Stimulated activated CD8-positive, alpha-beta memory T cell treated with anti-CD3 and anti-CD28 coated beads, Interleukin-12 subunit alpha, Interleukin-12 subunit beta, amount 100 ng/mL, for 4 hours (primary cell): ENCODE measurements around the gene TLK1.
"Not testable (repeated sequence)": the region's sequence is repeated elsewhere in the genome, so short reads cannot be mapped to it uniquely, and the experiment has no call there.

Experiments
- DNase-seq: peaks from one replicate; pipeline ENCODE4 v3.0.0-alpha.2; 2020; ENCODE audit warnings: low read depth

Gene TLK1

DNA sequence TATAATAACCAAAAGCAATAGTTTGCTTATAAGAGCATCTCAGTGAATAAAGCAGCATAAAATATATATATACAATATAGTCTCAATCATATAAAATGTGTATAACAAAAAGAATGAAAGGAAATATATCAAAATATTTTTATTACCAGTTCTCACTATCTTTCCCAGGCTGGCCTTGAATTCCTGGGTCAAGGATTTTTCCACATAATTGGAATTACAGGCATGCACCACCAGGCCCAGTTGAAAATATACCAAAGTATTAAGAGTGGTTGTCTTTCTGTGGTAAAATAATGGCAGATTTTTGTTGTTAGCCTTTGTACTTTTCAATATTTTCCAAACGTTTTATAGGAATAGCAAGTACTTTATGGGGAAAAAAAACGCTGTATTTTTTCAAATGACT is 8.6 kb upstream of the TLK1 start:
- no peak for DNase-seq

DNA sequence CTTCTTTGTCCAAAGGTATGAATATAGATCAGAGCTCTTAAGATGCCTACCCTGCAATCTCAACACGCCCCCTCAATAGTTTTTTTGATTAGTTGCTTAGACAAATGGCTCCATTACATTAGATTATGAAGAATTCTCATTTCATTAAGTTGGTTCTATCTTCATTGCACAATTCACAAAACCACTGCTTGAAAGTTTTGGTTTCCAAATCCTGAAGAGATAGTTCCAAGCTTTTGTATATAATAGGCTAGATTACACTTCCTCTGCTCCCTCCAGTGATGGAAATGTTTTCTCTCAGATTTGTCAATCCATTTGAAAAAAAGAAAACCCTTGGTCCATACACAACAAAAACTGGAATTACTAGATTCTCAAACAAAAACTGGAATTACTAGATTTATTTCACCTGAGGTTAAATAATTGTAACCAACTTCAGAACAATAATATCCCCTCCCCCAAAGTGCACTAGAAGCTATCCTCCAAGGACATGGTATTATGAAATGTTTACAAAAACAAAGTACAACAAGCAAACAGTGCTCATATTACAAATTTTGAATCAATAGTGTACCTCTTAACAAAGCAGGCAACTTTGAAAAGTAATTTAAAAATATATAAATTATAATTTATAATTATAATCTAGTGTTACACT is 6.8 kb upstream of the TLK1 start:
- DNase-seq: no peak

DNA sequence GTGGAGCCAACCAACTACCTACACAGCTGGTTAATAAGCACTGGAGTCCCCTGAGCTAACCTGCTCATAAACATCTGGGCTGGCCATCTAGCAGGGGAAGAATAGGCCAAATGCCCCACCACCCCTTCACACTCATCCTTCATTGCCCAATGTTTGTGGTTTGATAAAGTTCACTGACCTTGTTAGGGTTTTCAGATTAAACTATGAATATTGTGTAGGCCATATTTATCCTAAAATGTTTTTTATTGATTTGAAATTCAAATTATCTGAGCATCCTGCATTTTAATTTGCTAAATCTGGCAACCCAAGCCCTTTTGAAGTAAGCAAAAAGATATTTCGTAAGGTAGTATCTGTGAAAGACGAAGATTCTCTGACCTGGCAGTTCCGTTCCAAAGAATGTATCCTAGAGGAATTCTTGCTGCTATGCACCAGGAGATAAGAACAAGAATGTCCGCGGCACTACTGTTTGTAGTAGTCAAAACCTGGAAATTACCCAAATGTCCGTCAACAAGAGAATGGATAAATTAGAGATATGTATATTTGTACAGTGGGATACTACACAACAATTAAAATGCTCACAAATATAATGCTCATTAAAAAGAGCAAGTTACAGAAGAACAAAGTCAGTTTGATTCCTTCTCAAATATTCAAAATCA is 5.8 kb upstream of the TLK1 start:
- no peak for DNase-seq

DNA sequence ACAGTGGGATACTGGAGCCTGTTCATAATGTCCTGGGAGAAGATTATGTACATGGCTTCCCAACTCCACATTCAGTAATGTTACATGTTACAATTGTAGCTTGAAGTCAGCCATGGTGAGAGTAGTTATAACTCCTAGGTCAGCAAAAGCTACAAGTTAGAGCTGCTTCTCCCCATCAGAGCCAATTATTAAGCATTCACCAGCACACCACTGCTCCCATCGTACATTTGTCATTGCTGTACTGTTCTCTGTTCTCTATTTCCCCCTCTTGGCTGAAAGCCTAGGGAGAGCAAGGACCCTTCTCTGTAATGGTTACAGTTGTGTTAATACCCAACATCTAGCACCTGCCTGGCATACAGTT is 5.3 kb upstream of the TLK1 start:
- no peak for DNase-seq

DNA sequence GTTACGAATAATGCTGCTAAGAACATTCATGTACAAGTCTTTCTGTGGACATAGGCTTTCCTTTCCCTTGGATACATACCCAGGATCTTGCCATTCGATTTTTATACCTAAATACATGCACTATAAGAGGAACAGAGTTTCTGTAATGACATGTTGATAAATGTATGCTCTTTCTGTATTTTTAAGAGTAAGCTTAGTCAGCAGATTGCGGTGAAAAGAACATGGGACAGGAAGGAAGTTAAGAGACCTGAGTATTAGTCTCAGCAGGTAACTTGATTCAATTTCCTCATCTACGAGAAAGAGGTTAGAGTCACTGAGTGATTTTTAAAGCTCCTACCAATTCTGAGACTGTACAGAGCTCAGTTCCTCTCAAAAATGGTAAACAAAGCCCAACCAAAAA is 2.6 kb upstream of the TLK1 start:
- DNase-seq: no peak

DNA sequence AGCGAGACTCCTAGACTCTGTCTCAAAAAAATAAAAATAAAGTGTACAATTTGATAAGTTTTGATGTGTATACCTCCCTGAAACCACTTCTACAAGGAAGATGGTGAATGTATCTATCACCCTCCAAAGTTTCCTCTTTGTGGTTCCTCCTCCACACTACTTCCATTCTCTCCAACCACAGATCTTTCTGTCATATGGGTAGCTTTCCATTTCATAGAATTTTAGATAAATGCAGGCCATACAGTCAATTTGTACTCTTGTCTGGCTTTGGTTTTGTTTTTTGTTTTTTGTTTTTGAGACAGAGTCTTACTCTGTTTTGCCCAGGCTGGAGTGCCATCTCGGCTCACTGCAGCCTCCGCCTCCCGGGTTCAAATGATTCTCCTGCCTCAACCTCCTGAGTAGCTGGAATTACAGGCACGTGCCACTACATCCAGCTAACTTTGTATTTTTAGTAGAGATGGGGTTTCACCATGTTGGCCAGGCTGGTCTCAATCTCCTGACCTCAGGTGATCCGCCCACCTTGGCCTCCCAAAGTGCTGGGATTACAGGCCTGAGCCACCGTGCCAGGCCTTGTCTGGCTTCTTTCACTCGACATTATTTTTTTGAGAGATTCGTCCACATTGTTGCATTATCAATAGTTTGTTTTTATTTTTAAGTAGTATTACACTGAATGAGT is 2.0 kb upstream of the TLK1 start:
- not testable (repeated sequence) for DNase-seq

DNA sequence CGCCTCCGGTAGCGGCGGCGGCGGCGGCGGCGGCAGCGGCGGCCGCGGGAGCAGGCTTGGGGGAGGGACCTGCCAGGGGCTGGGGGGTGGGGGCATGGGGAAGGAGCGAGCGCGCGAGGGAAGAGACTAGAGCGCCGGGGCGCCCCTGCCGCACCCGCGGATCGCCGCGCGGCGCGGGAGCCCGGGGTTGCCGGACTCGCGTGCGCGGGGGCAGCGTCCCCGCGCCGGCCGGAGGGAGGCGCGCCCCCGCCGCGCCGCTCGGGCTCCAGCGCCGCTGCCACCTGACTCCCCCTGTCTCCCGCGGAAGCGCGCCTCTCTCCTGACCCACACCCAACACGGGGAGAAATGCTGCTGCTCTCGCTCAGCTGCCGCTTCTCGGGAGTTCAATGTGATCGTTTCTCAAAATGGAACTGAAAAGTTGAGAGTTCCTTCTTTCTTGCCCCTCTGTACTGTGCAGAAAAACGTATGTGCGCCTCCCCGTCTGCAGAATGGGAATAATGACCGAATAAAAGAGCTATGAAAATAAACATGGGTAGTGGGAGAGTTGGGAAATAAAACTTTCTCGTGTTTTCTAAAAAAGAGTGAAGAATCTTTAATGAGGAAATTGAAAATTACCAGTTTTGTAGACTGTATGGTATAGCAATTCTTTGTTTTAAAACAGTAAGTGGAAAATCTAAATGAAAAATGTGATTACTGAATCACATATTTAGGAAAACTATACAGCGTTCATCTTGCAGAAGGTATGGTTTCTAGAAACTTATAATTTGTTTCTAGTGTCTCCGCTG is 455 bp upstream of the TLK1 start:
- peak; percentile 43 for DNase-seq

DNA sequence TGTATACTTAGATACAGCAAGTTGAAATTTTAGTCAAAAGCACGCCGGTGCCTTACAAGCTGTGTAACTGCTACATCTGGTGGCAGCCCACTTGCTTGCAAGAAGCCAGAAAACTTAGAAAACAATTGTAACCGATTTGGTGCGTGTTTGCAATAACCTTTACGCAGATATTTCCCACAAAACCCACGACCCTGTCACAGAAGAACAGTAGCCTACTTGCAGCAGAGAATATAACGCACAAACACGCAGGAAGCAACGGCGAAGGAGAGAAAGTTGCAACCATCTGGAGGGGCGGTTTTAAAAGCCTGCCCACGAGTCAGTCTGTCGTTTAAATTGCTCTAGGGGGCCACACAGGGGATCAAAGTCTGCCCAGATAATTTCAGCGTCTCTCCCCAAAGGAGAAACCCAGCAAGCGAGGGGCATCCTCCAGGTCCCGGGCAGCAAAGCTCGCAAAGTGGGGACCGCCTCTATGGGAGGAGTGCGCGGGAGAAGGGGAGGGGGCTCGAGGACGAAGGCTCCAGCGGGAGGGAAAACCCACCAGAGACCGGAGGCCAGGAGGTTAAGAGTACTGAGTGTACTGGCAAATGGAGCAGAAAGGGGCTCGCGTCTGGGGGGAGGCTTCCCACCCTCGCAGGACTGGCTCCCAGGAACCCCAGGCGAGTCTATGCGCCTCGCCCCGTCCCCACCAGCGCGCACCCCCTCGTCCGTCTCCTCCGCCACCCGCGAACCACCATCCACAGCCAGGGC is 1.1 kb downstream of the TLK1 start:
- DNase-seq: peak; percentile 22

DNA sequence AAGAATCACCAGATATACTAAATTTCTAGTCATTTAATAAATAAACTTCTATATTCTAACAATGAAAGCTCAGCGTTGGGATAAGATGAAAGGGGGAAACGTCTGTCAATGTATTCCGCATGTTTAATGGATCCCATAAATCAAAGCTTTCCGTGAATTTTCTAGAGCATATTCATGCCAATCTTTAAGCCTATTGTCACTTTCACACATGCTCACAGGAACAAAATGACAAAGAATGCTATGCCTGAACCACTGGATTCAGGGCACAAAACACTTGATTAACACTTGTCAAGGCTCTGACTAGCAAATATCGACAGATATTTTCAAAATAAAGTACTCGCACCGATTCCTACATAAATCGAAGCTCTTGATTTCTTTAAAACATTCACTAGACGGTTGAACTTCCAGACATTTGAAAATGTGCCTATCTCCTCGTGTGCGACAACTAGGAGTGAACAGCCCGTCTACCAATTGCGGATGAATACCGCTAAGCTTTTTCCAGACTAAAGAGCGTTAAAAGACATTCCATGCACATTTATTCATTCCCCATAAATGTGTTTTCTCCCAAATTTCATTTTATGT is 1.8 kb downstream of the TLK1 start:
- no peak for DNase-seq

DNA sequence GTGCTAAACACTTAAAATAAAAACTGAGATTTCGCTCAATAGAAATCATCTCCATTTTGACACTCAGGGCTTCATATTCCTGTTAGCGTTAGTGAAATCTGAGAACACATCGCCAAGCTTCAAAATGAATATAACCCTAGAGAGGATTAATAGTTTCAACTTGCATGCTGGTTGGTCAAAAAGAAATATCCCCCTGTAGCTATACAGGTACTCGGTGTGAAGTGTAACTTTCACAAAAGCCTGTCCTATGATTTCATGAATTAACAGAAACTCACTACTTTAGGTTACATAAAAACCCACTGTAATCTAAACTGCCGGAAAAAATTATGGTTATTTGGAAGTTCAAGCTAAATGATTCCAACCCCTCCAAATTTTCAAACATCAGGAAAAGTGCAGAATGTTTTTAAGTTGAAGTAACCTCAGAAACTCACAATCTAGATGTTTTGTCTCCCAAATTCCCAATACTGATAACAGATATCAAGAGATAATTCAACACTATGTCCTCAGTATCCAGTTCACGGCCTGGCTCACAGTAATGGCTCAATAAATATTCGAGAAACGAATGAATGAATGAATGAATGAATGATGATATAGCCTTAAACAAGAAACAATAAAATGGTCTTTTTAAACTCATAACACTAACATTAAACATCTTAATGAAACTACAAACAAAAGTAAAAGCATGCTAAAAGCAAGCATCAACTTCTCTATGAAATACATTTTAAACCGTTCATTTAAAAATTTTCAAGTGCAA is 2.5 kb downstream of the TLK1 start:
- DNase-seq: no peak

DNA sequence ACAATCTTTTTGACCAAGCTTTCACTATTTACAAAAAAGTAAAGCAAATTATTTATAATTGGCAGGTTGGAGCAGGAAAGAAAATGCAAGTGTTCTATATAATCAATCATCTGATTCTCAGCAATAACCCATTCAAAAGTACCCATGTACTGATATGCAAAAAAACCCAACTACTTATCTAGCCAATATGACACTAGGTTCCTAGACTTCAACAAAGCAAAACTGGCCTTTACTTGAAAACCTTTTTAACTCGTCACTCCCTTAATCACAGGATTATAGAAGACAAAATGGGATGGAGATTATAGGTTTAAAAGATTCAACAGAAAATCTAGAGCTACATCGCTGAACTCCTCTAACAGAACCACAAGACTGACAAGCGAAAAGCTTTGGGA is 3.6 kb downstream of the TLK1 start:
- no peak for DNase-seq

DNA sequence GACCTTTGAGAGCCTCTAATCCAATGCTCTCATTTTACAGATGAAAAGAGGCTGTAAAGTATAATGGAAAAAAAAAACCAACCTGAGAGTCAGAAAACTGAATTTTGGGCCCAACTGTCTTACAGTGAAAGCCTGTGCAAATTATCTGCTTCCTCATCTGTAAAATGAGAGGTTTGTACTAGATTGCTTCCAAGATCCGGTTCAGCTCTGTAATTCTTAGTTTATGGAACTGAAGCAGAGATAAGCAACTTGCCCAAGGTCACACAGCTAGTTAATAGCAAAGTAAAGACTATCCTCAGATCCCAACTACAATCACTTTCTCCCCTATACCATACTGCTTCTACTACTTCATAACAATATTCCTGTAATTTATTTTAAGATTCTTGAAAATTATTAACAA is 6.3 kb downstream of the TLK1 start:
- DNase-seq: no peak

DNA sequence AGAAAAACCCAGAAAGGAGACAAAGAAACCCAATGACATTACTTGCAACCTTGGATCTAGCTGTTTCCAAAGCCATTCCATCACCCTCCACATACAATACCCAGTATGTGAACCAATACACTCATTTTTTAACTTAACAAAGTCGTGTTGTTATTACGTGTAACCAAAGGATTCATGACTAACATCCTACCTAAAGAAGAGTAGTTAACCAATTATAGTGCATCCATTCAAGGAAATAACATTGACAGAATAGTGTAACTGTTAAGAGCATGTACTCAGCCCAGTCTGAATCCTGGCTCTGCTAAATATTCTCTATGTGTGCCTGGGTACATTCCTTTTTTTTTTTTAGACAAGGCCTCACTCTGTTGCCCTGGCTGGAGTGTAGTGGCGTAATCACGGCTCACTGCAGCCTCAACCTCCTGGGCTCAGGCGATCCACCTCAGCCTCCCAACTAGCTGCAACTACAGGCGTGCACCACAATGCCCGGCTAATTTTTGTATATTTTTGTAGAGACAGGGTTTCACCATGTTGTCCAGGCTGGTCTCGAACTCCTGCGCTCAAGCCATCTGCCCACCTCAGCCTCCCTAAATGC is 9.9 kb downstream of the TLK1 start:
- no peak for DNase-seq

DNA sequence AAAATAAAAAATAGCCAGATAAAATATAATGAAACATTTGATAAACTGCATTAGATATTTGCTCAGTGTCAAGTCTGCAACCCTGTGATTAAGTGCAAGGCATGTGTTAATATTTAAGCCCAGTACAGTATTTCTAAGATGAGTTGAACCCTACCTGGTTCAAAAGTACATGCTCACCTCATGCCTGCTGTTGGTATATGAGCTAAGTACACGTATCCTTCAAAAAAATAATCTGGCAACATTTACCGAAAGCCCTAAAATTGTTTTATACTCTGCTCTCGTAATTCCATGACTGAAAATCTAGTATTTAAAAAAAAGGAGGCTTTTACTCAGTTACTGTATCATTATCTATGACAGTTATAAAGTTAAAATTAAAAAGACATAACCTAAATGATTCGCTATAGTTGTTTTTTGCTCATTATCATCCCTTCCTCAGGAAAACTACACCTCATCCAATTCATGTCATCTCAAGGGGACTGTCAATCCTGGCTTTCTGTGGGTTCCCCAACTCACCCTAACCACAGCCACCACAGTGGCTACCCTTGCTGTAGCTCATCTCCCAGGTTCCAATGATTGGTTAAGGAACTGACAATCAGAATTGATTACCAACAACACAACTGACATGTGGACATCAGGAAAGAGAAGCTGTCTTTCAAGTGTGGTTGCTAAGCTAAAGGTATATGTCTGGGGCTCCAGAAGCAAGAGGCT is 10.6 kb downstream of the TLK1 start:
- no peak for DNase-seq

DNA sequence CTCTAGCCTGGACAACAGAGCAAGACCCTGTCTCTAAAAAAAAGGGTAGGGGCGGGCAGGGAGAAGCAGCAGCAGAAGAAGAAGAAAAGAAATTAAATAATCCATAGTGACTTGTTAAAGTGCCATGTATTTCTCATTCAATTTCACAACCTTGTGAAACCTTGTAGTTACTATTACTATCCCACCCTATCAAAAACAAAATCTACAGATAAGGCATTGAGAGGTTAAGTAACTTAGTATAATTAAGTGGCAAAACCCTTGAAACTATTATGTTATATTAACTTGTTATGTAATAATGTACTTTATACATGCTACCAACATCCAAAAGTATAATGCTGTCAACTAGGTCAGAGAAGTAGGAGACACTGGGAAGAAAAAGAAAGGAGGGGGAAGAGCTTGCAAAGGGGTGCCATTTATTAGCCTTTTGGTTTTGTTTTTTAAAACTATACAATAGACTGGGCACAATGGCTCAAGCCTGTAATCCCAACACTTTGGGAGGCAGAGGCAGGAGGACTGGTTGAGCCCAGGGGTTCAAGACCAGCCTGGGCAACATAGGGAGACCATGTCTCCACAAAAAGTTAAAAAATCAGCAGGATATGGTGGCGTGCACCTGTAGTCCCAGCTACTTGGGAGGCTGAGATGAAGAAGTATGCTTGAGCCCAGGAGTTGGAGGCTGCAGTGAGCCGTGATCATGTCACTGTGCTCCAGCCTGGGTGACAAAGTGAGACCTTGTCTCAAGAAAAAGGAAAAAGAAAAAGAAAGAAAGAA is 11.3 kb downstream of the TLK1 start:
- no peak for DNase-seq

DNA sequence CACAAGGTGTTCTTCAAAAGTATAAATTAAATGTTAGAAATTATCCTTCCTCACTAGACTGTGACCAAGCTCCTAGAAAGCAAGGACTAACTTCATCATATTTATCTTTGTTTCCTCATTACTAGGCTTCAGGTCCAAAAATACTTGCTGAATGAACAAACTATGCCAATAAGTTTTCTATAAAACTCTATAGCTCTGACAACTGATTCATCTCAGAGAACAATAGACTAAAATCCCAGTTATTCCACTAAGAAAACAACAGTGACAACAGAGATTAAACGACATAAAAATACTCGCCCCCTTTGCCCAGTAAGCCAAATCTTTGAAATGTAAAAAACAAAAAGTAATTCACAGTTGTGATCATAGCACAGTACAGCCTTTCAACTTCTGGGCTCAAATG is 13.6 kb downstream of the TLK1 start:
- DNase-seq: no peak

DNA sequence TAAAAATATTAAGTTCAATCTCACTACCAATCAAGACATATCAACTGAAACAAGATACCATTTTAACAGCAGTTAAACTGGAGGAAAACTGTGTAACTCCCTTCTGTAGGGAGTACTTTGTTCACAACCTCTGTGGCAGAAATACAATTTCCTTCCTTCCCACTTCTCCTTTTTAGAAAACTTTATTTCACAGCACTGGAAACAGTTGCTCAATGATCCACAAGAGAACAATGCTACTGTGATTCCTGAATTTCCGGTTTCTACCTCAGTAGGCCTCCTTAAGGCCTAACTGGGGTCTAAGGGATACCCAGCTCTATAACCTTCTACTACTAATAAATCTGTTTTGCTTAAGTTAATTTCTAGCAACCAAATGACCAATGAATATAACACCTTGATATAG is 14.1 kb downstream of the TLK1 start:
- DNase-seq: no peak

DNA sequence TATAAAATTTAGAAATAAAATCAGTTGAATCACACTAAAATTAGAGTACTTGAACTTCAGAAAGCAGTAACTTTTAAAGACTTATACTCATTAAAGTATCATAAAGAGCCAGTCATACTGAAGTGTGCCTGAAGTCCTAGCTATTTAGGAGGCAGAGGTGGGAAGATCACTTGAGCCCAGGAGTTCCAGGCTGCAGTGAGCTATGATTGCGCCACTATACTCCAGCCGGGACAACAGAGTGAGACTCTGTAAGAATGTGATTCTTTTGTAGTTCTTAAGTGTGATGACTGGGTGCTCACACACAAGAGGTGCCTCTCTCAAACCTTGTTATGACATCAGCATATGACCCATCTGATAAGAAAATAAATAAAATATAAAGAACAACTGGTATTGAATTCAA is 14.6 kb downstream of the TLK1 start:
- no peak for DNase-seq

DNA sequence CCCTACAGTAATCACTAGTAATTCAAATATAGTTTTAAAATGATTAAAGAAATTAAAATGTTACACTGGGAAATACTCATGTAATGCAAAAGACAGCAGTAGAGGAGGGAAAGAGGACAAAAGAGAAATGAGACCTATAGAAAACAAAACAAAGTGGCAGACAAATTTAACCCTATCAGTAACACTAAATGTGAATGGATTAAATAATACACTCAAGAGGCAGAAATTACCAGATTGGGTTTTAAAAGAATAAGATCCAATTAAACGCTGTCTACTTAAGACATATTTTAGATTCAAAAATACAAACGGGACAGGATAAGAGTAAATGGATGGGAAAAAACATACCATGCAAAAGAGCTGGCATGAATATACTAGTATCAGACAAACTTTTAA is 17.0 kb downstream of the TLK1 start:
- no peak for DNase-seq
